Activated T-cell treated with anti-CD3 and anti-CD28 coated beads, Interleukin-2, amount 50 U/mL, for 72 hours (primary cell): ENCODE data around the gene CAPN3. TPM values are rescaled to one million over a fixed set of nuclear protein-coding genes. Genes with fewer than 3 reads are reported as not detected.

Experiments used
- ATAC-seq, 2 donors: fragments of 150-1000 bp; cut with Tn5 transposase; replicated peaks in 1 of 2; 2 replicates each; pipeline ENCODE4 v1.10.0; 2021; ENCODE audit warnings: moderate library complexity in 2 of 2, mild to moderate bottlenecking in 1 of 2
- DNase-seq, 2 donors: peaks; one replicate each; pipeline ENCODE4 v3.0.0; 2021 to 2022; ENCODE audit warnings: mixed read lengths in 1 of 2
- H3K27ac Mint-ChIP-seq: one replicate; pipeline ENCODE4 v1.8.0; 2022; ENCODE audit warnings: mild to moderate bottlenecking, moderate library complexity, mixed read lengths
- H3K27me3 Mint-ChIP-seq: one replicate; pipeline ENCODE4 v1.8.0; 2022; ENCODE audit warnings: low read depth, mixed read lengths
- H3K36me3 Mint-ChIP-seq, 2 donors: one replicate each; pipeline ENCODE4 v1.8.0; 2022; ENCODE audit warnings: mixed read lengths in 2 of 2, mild to moderate bottlenecking in 1 of 2; ENCODE audit not compliant: insufficient read depth in 2 of 2
- H3K4me1 Mint-ChIP-seq: one replicate; pipeline ENCODE4 v1.8.0; 2022; ENCODE audit warnings: low read depth, mixed read lengths
- H3K4me3 Mint-ChIP-seq, 2 donors: one replicate each; pipeline ENCODE4 v1.8.0; 2022; ENCODE audit warnings: mild to moderate bottlenecking in 2 of 2, mixed read lengths in 2 of 2, moderate library complexity in 2 of 2
- H3K9me3 Mint-ChIP-seq, 2 donors: one replicate each; pipeline ENCODE4 v1.8.0; 2022; ENCODE audit warnings: mixed read lengths in 2 of 2
- total RNA-seq, 2 donors: library from RNA; stranded (reverse); gene quantifications; one replicate each; pipeline ENCODE4 v1.2.3, GENCODE V29; 2022

Gene CAPN3
- total RNA-seq, 2 donors from 2014 or later = 9.0 to 9.2 TPM

DNA sequence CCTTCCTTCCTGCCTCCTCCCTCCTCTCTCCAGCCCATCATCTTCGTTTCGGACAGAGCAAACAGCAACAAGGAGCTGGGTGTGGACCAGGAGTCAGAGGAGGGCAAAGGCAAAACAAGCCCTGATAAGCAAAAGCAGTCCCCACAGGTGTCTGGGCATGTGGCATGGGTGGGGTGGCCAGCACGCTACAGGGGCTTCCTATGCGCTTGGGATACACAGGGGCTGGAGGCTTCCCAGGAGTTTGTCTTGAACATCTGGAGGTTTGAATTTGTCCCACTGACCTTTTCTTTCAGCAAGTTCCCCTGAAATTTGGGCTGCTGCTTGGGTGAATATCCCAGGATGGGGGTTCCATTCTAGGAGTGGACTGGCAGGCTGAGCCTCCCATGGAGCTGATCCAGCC, 48.9 kb downstream of the CAPN3 start:
- Mint-ChIP-seq H3K27me3 (no peaks in the 10 kb centered on the region), H3K36me3 (no peaks in the 10 kb centered on the region), H3K4me3 (no peak overlapping the region), H3K9me3 (no peaks in the 10 kb centered on the region), H3K4me1 (peaks cover 1% of the 10 kb centered on the region), H3K27ac (no peak overlapping the region)
- ATAC-seq = no peak
- no peak for DNase-seq

DNA sequence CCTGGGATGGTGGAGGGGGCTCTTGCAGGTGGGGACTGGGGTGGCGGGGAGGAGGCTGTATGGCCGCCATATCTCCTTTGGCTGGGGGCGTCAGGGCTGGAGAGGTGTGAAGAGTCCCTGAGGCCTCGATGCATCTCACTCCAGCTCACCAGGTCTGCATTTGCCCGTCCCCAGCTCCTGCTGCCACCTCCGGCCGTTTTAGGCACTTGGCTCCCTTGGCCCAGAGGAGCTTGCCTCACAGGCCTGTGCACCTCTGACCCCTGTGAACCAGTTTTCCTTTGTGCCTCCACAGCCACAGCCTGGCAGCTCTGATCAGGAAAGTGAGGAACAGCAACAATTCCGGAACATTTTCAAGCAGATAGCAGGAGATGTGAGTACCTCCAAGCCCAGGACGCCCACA, 49.7 kb downstream of the CAPN3 start:
- H3K9me3 Mint-ChIP-seq = no peaks in the 10 kb centered on the region

DNA sequence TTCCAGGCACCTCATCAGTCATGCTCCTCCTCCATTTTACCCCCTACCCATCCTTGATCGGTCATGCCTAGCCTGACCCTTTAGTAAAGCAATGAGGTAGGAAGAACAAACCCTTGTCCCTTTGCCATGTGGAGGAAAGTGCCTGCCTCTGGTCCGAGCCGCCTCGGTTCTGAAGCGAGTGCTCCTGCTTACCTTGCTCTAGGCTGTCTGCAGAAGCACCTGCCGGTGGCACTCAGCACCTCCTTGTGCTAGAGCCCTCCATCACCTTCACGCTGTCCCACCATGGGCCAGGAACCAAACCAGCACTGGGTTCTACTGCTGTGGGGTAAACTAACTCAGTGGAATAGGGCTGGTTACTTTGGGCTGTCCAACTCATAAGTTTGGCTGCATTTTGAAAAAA, 52.6 kb downstream of the CAPN3 start:
- peaks cover 0 to 2% of the 10 kb centered on the region in 2 donors for H3K36me3 Mint-ChIP-seq
- no peak for ATAC-seq

More for the DNA sequence above, 49.7 kb downstream of the CAPN3 start:
- Mint-ChIP-seq H3K27ac (no peak overlapping the region), H3K36me3 (no peaks in the 10 kb centered on the region), H3K4me3 (no peak overlapping the region), H3K4me1 (no peaks in the 10 kb centered on the region), H3K27me3 (no peaks in the 10 kb centered on the region)
- ATAC-seq (no peak), DNase-seq (no peak)

DNA sequence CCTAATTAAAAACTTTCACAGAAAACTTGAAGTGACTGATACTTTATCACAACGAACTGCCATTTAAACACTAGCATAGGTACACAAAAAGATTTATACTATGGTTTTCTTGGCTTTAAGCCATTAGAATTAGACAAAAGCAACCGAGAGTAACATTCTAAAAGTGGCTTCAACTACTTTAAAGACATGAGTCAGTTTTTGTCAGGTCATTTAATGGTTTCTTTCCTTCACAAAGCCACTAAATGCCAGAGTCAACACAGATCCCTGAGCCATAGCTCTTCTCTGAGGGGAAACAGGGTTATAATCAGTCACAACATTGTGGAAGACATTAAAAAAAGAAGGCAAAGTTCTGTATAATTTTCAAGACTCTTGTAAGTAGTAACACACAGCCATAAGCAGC, 54.6 kb downstream of the CAPN3 start:
- Mint-ChIP-seq H3K27ac (no peak overlapping the region), H3K36me3 (peaks cover 0 to 5% of the 10 kb centered on the region in 2 donors), H3K4me3 (no peak overlapping the region)

More for the DNA sequence above, 52.6 kb downstream of the CAPN3 start:
- Mint-ChIP-seq H3K4me3 (no peak overlapping the region), H3K27ac (no peak overlapping the region), H3K4me1 (no peaks in the 10 kb centered on the region), H3K27me3 (no peaks in the 10 kb centered on the region), H3K9me3 (no peaks in the 10 kb centered on the region)
- no peak for DNase-seq

DNA sequence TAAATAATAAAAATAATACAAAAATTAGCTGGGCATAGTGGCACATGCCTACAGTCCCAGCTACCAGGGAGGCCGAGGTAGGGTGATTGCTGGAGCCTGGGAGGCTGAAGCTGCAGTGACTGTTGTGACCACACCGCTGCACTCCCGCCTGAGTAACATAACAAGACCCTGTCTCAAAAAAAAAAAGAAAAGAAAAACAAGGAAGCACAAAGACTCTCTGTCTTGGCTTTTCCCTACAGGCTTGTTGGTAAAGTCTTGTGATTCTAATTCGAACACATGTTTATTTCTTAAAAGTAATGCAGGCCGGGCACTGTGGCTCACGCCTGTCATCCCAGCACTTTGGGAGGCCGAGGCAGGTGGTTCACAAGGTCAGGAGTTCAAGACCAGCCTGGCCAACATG, 60.1 kb downstream of the CAPN3 start:
- H3K36me3 Mint-ChIP-seq = peaks cover 2 to 12% of the 10 kb centered on the region in 2 donors
- no peaks in the 10 kb centered on the region for H3K27me3 Mint-ChIP-seq
- no peaks in the 10 kb centered on the region for H3K9me3 Mint-ChIP-seq
- DNase-seq = no peak
- H3K27ac Mint-ChIP-seq = no peak overlapping the region
- no peak for ATAC-seq
- no peaks in the 10 kb centered on the region for H3K4me1 Mint-ChIP-seq
- H3K4me3 Mint-ChIP-seq = no peak overlapping the region

More for the DNA sequence above, 54.6 kb downstream of the CAPN3 start:
- ATAC-seq (no peak), DNase-seq (no peak)
- no peaks in the 10 kb centered on the region for H3K4me1 Mint-ChIP-seq
- no peaks in the 10 kb centered on the region for H3K27me3 Mint-ChIP-seq
- H3K9me3 Mint-ChIP-seq = no peaks in the 10 kb centered on the region

DNA sequence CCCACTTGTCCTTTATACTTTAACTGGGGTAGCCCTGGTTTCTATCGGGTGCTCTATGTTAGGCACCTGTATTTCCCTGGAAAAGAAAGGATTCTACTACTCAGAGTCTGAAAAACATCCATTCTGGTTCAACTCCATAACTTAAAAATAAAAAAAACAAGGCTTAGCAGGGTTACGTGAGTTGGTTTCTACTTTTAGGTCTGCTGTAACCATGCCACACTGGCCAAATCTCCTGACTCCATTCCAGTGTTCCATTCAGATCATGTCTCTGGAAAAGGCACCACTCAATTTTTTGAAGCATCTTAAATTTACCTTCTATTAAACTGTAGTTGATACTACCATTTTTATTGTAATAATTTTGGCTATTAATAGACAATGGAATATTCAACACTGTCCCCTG, 62.1 kb downstream of the CAPN3 start:
- H3K9me3 Mint-ChIP-seq = no peaks in the 10 kb centered on the region
- H3K27ac Mint-ChIP-seq = peak overlapping the region; percentile 8
- H3K27me3 Mint-ChIP-seq = no peaks in the 10 kb centered on the region
- ATAC-seq (no peak), DNase-seq (no peak)
- no peaks in the 10 kb centered on the region for H3K4me1 Mint-ChIP-seq
- H3K4me3 Mint-ChIP-seq = no peak overlapping the region
- peaks cover 2 to 15% of the 10 kb centered on the region in 2 donors for H3K36me3 Mint-ChIP-seq

DNA sequence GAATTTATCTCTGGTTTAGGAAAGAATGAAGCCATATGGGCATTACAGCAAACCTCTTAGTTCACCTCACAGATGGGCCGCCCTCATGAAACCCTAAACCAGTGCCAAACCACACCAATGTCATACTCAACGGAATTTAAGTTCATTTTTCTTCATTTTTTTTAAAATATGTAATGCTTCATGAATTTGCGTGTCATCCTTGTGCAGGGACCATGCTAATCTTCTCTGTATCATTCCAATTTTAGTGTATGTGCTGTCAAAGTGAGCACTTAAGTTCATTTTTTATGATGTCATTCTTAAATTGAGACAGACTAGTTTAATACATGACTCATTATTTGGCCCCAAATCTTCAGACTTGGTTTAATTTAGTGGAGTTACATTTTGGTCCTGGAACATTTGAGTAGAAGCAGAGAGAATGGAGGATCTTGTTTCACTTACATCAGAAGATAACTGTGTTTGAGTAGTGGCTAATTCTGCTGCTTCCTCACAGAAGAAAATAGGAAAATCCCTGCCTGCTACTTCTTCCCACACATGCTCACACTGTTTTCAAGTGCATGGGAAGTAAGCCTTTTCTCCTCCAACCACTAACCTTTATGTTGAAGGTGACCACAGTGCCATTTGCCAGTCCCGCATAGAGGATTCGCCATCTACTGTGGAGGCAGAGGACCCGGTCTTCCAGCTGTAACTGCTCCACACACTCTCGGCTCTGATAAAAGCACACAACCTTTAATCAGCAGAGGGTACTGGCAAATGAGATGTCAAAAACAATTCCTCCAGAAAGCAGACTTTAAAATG, 68.3 kb downstream of the CAPN3 start:
- H3K9me3 Mint-ChIP-seq = no peaks in the 10 kb centered on the region
- ATAC-seq = no peak
- no peak for DNase-seq
- H3K4me1 Mint-ChIP-seq = no peaks in the 10 kb centered on the region
- H3K27me3 Mint-ChIP-seq = no peaks in the 10 kb centered on the region
- peak overlapping the region; percentile 57 for H3K27ac Mint-ChIP-seq
- H3K36me3 Mint-ChIP-seq = peaks cover 4 to 16% of the 10 kb centered on the region in 2 donors
- no peak overlapping the region for H3K4me3 Mint-ChIP-seq

DNA sequence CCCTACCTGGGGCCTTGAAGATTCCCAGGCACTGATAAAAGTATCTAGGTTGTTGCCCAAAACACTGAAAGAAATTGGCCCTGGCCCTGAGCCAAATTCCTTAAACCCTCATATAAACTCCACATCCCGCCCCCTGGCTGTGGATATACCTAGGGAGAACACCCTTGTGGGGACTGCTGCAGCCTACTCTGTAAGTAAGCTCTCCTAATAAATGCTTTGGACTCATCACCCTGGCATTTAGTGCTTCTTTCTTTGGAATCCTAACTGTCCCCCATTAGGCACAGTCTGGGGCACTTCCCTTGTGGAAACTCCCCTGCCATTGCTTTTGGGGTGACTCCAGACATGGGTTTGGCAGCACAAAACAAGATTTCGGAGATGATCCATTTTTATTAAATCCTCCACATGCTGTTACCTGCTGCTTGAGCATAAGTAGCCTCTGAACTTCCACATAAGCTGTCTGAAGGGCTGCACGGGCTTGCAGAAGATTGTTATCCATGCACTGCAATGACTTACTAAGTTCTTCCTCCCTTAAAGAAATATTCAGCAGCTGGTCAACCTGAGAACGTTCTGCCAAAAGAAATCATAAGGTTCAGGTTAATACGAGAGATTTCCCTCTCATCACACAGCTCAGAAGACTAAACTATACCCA, 85.2 kb downstream of the CAPN3 start:
- ATAC-seq = no peak
- Mint-ChIP-seq H3K36me3 (peaks cover 0 to 10% of the 10 kb centered on the region in 2 donors), H3K27me3 (no peaks in the 10 kb centered on the region), H3K4me1 (peaks cover 6% of the 10 kb centered on the region), H3K4me3 (no peak overlapping the region), H3K27ac (no peak overlapping the region), H3K9me3 (no peaks in the 10 kb centered on the region)
- no peak for DNase-seq

DNA sequence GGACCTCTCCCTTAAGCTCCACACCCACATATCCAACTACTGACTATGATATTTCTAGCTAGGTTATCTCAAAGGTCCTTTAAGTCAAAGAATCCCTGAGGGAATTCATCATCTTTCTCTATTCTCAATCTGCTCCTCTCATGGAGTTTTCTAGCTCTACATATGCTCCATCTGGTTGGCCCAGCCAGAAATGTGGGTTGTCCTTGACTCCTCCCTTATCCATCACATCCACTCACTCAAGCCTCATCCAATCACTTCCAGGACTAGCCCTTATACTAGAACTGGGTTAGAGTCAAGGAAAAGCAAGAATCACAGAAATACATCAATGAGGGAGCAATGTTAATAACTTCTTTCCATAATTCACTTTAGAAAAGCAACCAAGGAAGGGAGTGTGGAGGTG, 86.2 kb downstream of the CAPN3 start:
- H3K36me3 Mint-ChIP-seq = peaks cover under 1 to 11% of the 10 kb centered on the region in 2 donors
- H3K9me3 Mint-ChIP-seq = no peaks in the 10 kb centered on the region
- no peak overlapping the region for H3K4me3 Mint-ChIP-seq
- no peak for DNase-seq
- H3K27ac Mint-ChIP-seq = no peak overlapping the region
- H3K27me3 Mint-ChIP-seq = no peaks in the 10 kb centered on the region
- H3K4me1 Mint-ChIP-seq = peaks cover 6% of the 10 kb centered on the region
- no peak for ATAC-seq

DNA sequence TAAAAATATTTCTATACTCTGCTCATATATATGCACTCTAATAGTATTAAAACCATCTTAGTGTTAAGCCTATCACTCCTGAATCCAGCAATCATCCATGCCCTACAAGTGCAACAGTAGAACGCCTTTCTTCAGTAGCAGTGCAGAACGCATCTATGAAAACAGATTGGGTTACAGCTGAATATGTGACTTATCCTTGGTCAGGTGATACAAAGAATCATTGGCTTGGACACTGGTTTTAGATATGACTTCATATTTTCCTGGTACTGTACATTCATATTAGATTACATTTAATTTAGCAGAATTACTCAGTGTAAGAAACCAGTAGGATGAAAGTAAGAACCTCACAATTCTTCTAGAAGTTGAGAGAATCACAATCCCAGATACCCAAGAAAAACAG, 88.3 kb downstream of the CAPN3 start:
- H3K4me1 Mint-ChIP-seq = peaks cover 6% of the 10 kb centered on the region
- no peaks in the 10 kb centered on the region for H3K27me3 Mint-ChIP-seq
- ATAC-seq (no peak), DNase-seq (no peak)
- H3K9me3 Mint-ChIP-seq = no peaks in the 10 kb centered on the region
- no peak overlapping the region for H3K27ac Mint-ChIP-seq
- H3K36me3 Mint-ChIP-seq = peaks cover 8 to 16% of the 10 kb centered on the region in 2 donors
- no peak overlapping the region for H3K4me3 Mint-ChIP-seq

DNA sequence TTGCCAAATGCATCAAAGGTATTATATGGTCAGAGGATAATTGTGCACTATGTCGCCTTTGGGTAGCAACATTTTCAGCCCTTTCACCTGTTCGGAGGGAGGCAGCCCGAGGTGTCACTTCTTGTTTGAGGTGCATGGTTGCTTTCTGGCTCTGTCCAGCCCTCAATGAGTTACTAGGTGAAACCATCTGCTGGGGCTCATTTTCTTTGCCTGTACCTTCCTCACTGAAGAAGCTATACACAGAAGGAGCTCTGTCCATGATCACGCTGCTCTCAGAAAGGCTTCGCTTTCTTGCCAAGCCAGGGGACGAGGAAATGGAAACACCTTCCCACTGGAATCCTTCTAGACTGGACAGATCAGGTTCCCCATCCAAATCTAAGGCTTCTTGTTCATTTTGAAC, 89.0 kb downstream of the CAPN3 start:
- H3K9me3 Mint-ChIP-seq = no peaks in the 10 kb centered on the region
- peaks cover 6% of the 10 kb centered on the region for H3K4me1 Mint-ChIP-seq
- H3K27ac Mint-ChIP-seq = no peak overlapping the region
- peaks cover 8 to 16% of the 10 kb centered on the region in 2 donors for H3K36me3 Mint-ChIP-seq
- H3K4me3 Mint-ChIP-seq = no peak overlapping the region
- DNase-seq (no peak), ATAC-seq (no peak)
- no peaks in the 10 kb centered on the region for H3K27me3 Mint-ChIP-seq

DNA sequence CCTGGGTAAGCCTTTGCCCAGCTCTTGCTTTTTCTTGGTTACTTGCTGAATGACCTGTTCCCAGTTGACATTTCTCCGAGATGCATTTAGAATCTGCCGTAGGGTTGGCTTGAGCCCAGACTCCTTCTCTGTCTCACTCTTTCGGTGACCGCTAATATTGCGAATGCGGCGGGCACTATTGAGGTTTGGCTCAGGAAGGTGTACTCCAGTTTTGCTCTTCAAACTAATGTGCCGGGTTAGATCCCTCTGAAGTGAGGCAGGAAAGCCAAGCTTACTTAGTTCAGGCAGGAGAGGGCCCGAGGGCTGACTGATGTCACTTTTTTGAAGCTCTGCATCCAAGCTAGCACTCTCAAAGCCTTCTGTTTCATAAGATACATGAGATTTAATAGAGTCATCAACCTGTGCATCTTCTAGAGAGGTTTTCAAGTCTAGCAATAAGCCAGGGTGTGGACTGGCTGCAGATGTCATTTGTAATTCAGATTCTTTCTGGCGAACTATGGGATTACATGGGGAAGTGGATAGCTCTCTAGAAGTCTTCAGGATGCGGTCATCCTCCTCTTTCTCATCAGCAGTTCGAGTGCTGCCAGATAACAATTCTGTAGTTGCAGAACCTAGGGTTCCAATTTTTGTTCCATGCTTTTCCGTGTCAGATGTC, 90.6 kb downstream of the CAPN3 start:
- H3K9me3 Mint-ChIP-seq = no peaks in the 10 kb centered on the region
- ATAC-seq = no peak
- H3K27ac Mint-ChIP-seq = no peak overlapping the region
- no peak overlapping the region for H3K4me3 Mint-ChIP-seq
- peaks cover 8 to 17% of the 10 kb centered on the region in 2 donors for H3K36me3 Mint-ChIP-seq
- no peaks in the 10 kb centered on the region for H3K27me3 Mint-ChIP-seq
- peaks cover 6% of the 10 kb centered on the region for H3K4me1 Mint-ChIP-seq
- DNase-seq = no peak

DNA sequence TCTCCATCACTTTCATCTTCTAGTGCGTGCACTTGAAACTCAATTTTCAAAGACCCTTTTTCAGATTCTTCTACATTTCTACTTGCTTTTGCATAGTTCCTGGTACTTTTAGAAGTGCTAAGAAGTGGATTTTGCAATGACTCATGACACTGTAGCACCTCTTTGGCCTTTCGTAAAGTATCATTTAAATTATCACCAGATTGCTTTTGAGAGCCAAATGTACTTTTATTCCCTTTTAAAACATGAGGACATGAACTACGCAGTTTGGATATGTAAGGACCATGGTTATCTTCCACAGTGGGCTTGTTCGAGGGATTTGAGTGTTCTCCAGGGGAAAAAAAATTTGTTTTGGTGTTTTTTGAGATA, 91.1 kb downstream of the CAPN3 start:
- Mint-ChIP-seq H3K36me3 (peaks cover 8 to 14% of the 10 kb centered on the region in 2 donors), H3K27ac (peak overlapping the region; percentile 24), H3K4me1 (peaks cover 6% of the 10 kb centered on the region), H3K4me3 (no peak overlapping the region), H3K9me3 (no peaks in the 10 kb centered on the region), H3K27me3 (no peaks in the 10 kb centered on the region)
- ATAC-seq = no peak
- no peak for DNase-seq
